GM12874 (cell line): ENCODE data around the gene COL24A1.

Experiments
- TF ChIP-seq, protein P1 (sequence below): IDR thresholded peaks from 2 replicates; pipeline ENCODE4 v1.5.1; 2011; ENCODE audit warnings: low read depth, mild to moderate bottlenecking, control low read depth, low read length, moderate library complexity; ENCODE audit not compliant: insufficient read depth

The COL24A1 gene

DNA sequence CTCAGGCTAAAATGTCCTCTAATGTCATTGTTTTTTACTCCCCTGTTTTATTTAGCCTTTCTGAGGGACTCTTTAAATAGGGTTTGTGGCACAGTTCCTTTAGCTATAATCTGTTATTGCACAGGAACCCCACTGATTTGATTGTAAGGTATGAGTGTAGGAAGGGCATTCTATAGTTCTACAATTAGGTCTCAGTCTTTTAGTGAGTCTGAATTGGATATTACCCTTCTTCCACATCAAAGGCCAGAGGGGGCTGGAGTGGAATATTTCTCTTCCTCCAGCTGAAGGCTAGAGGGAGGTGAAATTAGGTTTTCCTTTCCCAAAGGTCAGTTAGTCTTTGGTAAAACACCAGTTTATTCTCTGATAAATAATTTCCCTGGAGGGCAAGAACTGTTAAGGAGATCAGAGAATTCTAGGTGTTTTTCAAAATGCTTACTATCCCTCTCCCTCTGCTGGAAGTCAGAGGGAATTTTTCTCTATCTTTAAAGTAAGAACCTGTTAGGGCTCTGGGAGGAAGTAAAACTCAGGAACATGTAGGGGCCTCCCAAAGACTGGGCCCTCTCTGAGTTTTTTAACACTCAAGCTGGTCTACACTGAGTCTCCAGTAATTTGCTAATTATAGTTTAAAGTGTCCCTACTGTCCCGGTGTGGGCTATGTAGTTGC, 272.1 kb downstream of the COL24A1 start:
- TF ChIP-seq, protein P1, sequence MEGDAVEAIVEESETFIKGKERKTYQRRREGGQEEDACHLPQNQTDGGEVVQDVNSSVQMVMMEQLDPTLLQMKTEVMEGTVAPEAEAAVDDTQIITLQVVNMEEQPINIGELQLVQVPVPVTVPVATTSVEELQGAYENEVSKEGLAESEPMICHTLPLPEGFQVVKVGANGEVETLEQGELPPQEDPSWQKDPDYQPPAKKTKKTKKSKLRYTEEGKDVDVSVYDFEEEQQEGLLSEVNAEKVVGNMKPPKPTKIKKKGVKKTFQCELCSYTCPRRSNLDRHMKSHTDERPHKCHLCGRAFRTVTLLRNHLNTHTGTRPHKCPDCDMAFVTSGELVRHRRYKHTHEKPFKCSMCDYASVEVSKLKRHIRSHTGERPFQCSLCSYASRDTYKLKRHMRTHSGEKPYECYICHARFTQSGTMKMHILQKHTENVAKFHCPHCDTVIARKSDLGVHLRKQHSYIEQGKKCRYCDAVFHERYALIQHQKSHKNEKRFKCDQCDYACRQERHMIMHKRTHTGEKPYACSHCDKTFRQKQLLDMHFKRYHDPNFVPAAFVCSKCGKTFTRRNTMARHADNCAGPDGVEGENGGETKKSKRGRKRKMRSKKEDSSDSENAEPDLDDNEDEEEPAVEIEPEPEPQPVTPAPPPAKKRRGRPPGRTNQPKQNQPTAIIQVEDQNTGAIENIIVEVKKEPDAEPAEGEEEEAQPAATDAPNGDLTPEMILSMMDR = no peak

DNA sequence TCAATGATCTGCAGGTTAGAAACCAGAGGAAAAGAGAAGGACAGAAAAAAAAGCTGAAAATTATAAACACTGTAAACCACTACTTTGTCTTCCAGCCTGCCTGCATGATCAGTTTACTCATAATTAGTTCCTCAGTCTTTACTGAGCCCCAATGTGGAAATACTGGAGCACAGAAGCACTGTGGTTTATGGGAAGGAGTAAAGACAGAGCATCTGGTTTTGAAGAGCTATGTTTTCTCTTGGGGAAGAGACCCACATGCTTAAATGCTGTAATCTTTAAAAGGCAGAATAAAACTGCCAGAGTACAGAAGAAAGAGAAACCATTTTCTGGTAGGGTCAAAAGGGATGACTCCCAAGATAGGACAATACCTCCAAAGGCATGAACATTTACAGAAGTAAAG, 289.4 kb downstream of the COL24A1 start:
- TF ChIP-seq, protein P1 = no peak

DNA sequence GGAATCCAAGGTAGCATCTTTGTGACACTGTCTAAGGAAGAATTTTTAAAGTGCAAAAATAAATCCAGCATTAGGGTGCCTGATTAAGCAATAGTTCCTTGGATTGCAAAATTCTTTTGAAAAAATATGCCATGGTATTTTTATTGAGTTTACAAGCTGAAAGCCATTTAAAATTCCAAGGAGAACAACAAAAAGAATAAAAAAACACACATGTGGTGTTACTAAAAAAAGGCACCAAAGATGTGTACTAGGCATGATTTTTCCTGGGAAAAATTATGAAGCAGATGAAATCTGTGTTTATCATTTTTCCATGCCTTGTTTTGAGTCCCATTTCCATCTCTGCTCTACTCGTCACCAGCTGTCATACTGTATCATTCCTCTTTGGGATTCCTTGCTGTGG, 291.4 kb downstream of the COL24A1 start:
- TF ChIP-seq, protein P1 = no peak

DNA sequence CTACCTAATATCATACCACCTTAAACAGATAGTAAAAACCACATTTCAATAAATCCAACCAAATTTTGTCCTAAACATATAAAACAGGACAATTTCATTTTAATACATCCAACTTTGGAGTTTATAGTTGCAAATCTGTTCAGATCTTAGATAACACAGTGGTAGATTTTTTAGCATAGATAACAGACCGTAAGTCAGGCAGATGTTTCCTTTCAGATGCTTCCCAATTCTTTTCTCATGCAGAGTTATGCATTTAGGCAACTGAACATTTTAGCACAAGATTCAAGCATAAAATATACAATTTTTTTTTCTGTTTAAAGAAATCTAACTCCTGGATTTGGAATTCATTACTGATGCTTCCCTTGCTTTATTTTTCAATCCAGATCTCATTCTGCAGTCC, 291.8 kb downstream of the COL24A1 start:
- TF ChIP-seq, protein P1 = no peak

DNA sequence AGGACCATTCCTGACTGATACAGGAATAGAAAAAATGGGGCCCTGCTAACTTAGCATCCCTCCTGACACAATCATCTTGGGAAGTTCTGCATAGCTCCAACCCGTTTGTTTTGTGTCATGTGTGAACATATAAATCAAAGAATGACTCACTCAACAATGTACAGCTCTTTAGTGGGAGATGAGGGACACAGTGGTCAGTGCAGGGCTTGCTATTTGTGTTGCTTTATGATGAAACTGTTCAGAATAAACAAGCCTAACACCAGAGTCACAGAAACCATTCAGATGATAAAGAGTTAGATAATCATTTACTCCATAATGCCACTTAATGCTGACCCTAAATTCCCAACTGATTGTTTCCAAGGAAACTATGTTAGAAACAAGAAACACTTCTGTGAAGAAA, 294.1 kb downstream of the COL24A1 start:
- TF ChIP-seq, protein P1 = no peak

DNA sequence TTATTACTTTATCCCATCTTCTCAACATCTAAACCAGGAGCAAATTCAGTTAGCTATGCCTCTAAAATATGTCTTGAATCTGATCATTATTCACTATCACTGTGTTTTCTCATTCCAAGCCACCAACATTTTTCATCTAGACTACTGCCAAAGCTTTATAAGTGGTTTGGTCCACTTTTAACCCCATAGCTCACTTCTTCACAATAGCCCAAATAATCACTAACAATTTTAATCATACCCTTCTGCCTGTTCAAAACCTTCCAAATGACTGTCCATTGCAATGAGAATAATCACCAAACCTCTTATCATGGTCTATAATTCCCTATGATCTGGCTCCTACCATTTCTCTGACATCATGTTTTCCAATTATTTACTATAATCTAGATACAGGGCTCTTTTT, 298.6 kb downstream of the COL24A1 start:
- TF ChIP-seq, protein P1 = no peak

DNA sequence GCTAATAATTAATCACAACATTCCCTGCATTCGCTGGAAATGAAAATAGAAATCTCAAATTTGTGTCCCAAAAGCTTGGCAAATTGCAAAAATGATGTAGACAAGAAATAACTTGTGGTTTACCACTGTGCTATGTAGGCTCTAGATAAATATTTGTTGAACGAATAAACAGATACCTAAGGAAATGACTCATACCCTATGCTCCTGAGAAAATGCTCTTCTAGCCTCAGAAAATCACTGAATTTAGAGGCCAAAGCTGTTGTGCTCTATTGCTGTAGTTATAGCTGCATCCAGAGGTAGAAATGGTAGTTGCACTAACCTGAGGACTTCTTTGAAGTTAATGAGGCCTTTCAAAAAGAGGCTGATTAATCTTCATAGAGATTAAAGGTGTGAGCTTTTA, 306.3 kb downstream of the COL24A1 start:
- TF ChIP-seq, protein P1 = no peak
